Endothelial cell of umbilical vein (primary cell): ENCODE measurements around the gene C16orf78. TPM values are rescaled to one million over a fixed set of nuclear protein-coding genes. Genes with fewer than 3 reads are reported as not detected.

Experiments
- BruUV-seq: library from RNA; stranded (reverse); fragments of 400-500 nt; replicated peaks from 2 replicates; lab custom pipeline; 2021; lab: Mats Ljungman, UMichigan
- CTCF ChIA-PET: fragments of 300-600, 350-600 bp; sonication (Branson Sonifier 250); formaldehyde crosslinking; loops from one replicate; lab custom pipeline; 2021; ENCODE audit warnings: antibody characterized with exemption, inconsistent platforms; lab: Charles Lee
- POLR2A ChIA-PET: fragments of 300-600, 350-600 bp; sonication (Branson Sonifier 250); formaldehyde crosslinking; loops from one replicate; lab custom pipeline; 2021; ENCODE audit warnings: antibody characterized with exemption, inconsistent platforms; lab: Charles Lee
- DNase-seq: peaks from one replicate; pipeline ENCODE4 v3.0.0-alpha.2; 2011; ENCODE audit warnings: low read depth, low spot score
- FAIRE-seq: peaks from 2 replicates; lab custom pipeline; 2011; peaks lifted over from hg19 to GRCh38; lab: Jason Lieb, UNC
- H2AFZ ChIP-seq: 2 replicates; pipeline ENCODE4 v1.6.0; 2012; ENCODE audit warnings: low read depth, low read length, control low read depth, inconsistent platforms
- H3K27ac ChIP-seq: 2 replicates; pipeline ENCODE4 v1.5.1; 2011; ENCODE audit warnings: low read depth, mild to moderate bottlenecking, control low read depth, low read length, moderate library complexity; ENCODE audit not compliant: insufficient read depth
- H3K27me3 ChIP-seq, 2 experiments: 2 replicates each; pipeline versions ENCODE4 v1.6.0 to v1.6.1; 2011; ENCODE audit warnings: low read length in 2 of 2, mixed read lengths in 1 of 2; ENCODE audit not compliant: control insufficient read depth in 2 of 2, insufficient read depth in 2 of 2
- H3K36me3 ChIP-seq, 2 experiments: 2 replicates in 1 of 2; 3 replicates in 1 of 2; pipeline ENCODE4 v1.5.1; 2011; ENCODE audit warnings: low read length in 2 of 2, mild to moderate bottlenecking in 1 of 2, moderate library complexity in 1 of 2; ENCODE audit not compliant: control insufficient read depth in 2 of 2, insufficient read depth in 2 of 2; ENCODE audit errors: extremely low read depth in 1 of 2
- H3K4me1 ChIP-seq: 3 replicates; pipeline ENCODE4 v1.5.1; 2011; ENCODE audit warnings: mild to moderate bottlenecking, low read length; ENCODE audit not compliant: control insufficient read depth, insufficient read depth; ENCODE audit errors: extremely low read depth
- H3K4me2 ChIP-seq: 2 replicates; pipeline ENCODE4 v1.6.1; 2011; ENCODE audit warnings: low read length, control low read depth, mixed read lengths; ENCODE audit not compliant: insufficient read depth
- H3K4me3 ChIP-seq, 3 experiments: fragments of 200-600 bp in 1 of 3; sonication (generic), shearing (Covaris generic) in 1 of 3; replicated peaks in 1 of 3; 2 replicates each; pipeline ENCODE4 v1.5.1; 2011 to 2016; ENCODE audit warnings: control low read depth in 3 of 3, low read length in 3 of 3, mild to moderate bottlenecking in 2 of 3, inconsistent platforms in 1 of 3, low read depth in 1 of 3, moderate library complexity in 1 of 3; ENCODE audit not compliant: insufficient read depth in 1 of 3
- H3K79me2 ChIP-seq: 2 replicates; pipeline ENCODE4 v1.6.0; 2012; ENCODE audit warnings: low read length, inconsistent platforms; ENCODE audit not compliant: control insufficient read depth, insufficient read depth
- H3K9ac ChIP-seq: replicated peaks from 2 replicates; pipeline ENCODE3; 2011; ENCODE audit warnings: low read length, control low read depth; ENCODE audit not compliant: insufficient read depth; ENCODE audit errors: extremely low read depth
- H3K9me1 ChIP-seq: replicated peaks from 3 replicates; pipeline ENCODE4 v1.6.0; 2011; ENCODE audit warnings: mild to moderate bottlenecking, low read length; ENCODE audit not compliant: control insufficient read depth, insufficient read depth; ENCODE audit errors: extremely low read depth
- H3K9me3 ChIP-seq: replicated peaks from 2 replicates; pipeline ENCODE4 v1.5.1; 2012; ENCODE audit warnings: low read length, inconsistent platforms; ENCODE audit not compliant: control insufficient read depth, insufficient read depth
- H4K20me1 ChIP-seq: replicated peaks from 2 replicates; pipeline ENCODE3; 2011; ENCODE audit warnings: mild to moderate bottlenecking, low read length; ENCODE audit not compliant: control insufficient read depth, insufficient read depth; ENCODE audit errors: extremely low read depth
- EZH2 ChIP-seq: IDR thresholded peaks from 2 replicates; pipeline ENCODE4 v1.6.1; 2012; ENCODE audit warnings: borderline replicate concordance, low read depth, mild to moderate bottlenecking, moderate library complexity, low read length, inconsistent platforms; ENCODE audit not compliant: severe bottlenecking
- FOS ChIP-seq: IDR thresholded peaks from 2 replicates; pipeline ENCODE4 v1.6.1; 2011; ENCODE audit warnings: mild to moderate bottlenecking, low read length, moderate library complexity, borderline replicate concordance; ENCODE audit not compliant: insufficient read depth
- GATA2 ChIP-seq: IDR thresholded peaks from 2 replicates; pipeline ENCODE4 v1.7.0; 2011; ENCODE audit warnings: low read depth, mild to moderate bottlenecking, moderate library complexity, mixed read lengths, low read length; ENCODE audit not compliant: insufficient read length, insufficient read depth
- JUN ChIP-seq: IDR thresholded peaks from 2 replicates; pipeline ENCODE4 v1.6.1; 2011; ENCODE audit warnings: borderline replicate concordance, low read depth; ENCODE audit not compliant: insufficient read length, insufficient read depth
- MYC ChIP-seq: IDR thresholded peaks from one replicate; pipeline ENCODE4 v1.6.1; 2011; ENCODE audit warnings: mild to moderate bottlenecking, low read depth, low read length
- POLR2A ChIP-seq: IDR thresholded peaks from 2 replicates; pipeline ENCODE4 v1.6.1; 2012; ENCODE audit warnings: low read depth, mild to moderate bottlenecking, control low read depth, low read length
- POLR2AphosphoS5 ChIP-seq: IDR thresholded peaks from 2 replicates; pipeline ENCODE4 v1.6.1; 2012; ENCODE audit warnings: low read depth, mild to moderate bottlenecking, control low read depth, low read length, moderate library complexity; ENCODE audit not compliant: insufficient read depth
- dilution Hi-C: fragments of 300-500 bp; cut with MboI; formaldehyde crosslinking; loops from one replicate; pipeline ENCODE4 v1.15.0; 2019; ENCODE audit warnings: low sequenced_read_pairs; ENCODE audit not compliant: extremely low pct_ligation_motif_present
- intact Hi-C: fragments of 100-400 bp; cut with micrococcal nuclease; formaldehyde crosslinking; loops from one replicate; pipeline ENCODE4 v1.10.0; 2022
- polyA plus RNA-seq, 4 experiments: library from polyadenylated mRNA; depleted of rRNA in 3 of 4; stranded (reverse) in 3 of 4; unstranded in 1 of 4; fragments of >200 nt; gene quantifications; 2 replicates each; pipeline versions ENCODE4 v1.2.1 to v1.2.3, GENCODE V29; 2011 to 2012; ENCODE audit warnings: missing spikeins in 1 of 4
- total RNA-seq: library from RNA; stranded (reverse); gene quantifications from 2 replicates; pipeline ENCODE4 v1.2.3, GENCODE V29; 2021
- TF ChIP-seq, protein P1 (sequence below), 2 donors: IDR thresholded peaks; 1 replicate in 1 of 2; 2 replicates in 1 of 2; pipeline ENCODE4 v1.5.1; 2011; ENCODE audit warnings: low read length in 2 of 2, mild to moderate bottlenecking in 2 of 2, moderate library complexity in 2 of 2, control low read depth in 1 of 2, inconsistent platforms in 1 of 2, low read depth in 1 of 2; ENCODE audit not compliant: insufficient read depth in 1 of 2; ENCODE audit errors: extremely low read depth in 1 of 2
- TF ChIP-seq, protein P2 (sequence below): IDR thresholded peaks from 2 replicates; pipeline ENCODE4 v1.6.1; 2011; ENCODE audit not compliant: insufficient read depth, insufficient read length

Gene C16orf78
- total and polyA plus RNA-seq, 2 donors (not counting 3 experiments of a cell fraction or from before 2014, with no cell fraction given) = not detected

DNA sequence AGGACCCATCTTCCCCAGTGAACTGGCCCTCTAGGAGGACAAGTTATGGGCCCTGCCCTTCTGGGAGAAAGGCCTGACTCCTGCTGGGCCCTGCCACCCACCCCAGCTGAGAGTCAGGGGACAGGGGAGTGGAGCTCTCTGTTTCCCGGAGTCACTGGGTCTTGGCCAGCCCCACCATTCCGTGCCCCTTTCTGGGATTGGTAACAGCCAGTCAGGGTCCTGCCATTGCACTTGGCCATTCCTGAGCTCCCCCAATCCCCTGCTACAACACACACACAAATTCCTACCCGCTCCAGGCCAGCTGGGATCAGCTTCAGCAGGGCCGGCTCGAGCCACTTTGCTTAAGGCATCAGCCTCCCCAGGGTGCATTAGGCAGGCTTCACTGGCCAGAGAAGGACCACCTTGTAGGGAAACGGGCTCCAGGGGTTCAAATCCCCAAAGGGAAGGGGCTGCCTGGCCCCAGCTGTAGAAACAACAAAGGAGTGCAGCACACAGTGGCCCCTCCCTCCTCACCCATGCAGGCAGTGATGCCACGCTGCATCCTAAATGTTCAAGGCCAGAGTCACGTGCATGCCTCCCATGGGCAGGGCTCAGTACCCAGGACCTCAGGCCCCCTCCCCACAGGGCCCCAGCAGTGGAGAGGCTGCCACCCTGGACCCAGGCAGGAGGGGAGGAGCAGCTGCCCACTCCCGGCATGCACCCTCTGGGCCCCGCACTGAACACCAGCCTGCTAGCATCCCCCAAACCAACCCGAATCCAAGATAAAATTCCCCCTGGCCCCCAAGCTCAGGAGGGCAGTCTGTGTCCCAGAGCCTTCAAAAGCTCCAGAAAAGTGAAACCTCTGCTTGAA is 37.7 kb downstream of the C16orf78 start:
- H3K9me3 ChIP-seq = no peaks in the 10 kb centered on the region
- H3K4me1 ChIP-seq = no peaks in the 10 kb centered on the region
- DNase-seq (no peak), FAIRE-seq (no peak)
- no peaks in the 10 kb centered on the region for H3K27me3 ChIP-seq
- POLR2A ChIA-PET = no interaction called here
- BruUV-seq = no TSS peak
- H3K9me1 ChIP-seq = no peaks in the 10 kb centered on the region
- no peaks in the 10 kb centered on the region for H3K36me3 ChIP-seq
- H3K9ac ChIP-seq = no peak overlapping the region
- H3K4me3 ChIP-seq = no peak overlapping the region
- no peaks in the 10 kb centered on the region for H4K20me1 ChIP-seq
- no peaks in the 10 kb centered on the region for H3K79me2 ChIP-seq
- dilution Hi-C loops = no loop called here
- TF ChIP-seq FOS (no peak), POLR2AphosphoS5 (no peak), EZH2 (no peak), POLR2A (no peak), MYC (no peak), JUN (no peak), GATA2 (no peak)
- TF ChIP-seq, protein P1, sequence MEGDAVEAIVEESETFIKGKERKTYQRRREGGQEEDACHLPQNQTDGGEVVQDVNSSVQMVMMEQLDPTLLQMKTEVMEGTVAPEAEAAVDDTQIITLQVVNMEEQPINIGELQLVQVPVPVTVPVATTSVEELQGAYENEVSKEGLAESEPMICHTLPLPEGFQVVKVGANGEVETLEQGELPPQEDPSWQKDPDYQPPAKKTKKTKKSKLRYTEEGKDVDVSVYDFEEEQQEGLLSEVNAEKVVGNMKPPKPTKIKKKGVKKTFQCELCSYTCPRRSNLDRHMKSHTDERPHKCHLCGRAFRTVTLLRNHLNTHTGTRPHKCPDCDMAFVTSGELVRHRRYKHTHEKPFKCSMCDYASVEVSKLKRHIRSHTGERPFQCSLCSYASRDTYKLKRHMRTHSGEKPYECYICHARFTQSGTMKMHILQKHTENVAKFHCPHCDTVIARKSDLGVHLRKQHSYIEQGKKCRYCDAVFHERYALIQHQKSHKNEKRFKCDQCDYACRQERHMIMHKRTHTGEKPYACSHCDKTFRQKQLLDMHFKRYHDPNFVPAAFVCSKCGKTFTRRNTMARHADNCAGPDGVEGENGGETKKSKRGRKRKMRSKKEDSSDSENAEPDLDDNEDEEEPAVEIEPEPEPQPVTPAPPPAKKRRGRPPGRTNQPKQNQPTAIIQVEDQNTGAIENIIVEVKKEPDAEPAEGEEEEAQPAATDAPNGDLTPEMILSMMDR (IDR thresholded peaks at IDR 0.05; ENCODE audit: extremely low read depth in 1 of 2, insufficient read depth in 1 of 2, low read depth in 1 of 2, low read length in 2 of 2) = no peak
- TF ChIP-seq, protein P2, sequence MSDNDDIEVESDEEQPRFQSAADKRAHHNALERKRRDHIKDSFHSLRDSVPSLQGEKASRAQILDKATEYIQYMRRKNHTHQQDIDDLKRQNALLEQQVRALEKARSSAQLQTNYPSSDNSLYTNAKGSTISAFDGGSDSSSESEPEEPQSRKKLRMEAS = no peak
- intact Hi-C loops = no loop called here
- CTCF ChIA-PET = no interaction called here
- no peak overlapping the region for H3K27ac ChIP-seq
- H2AFZ ChIP-seq = no peak overlapping the region
- no peak overlapping the region for H3K4me2 ChIP-seq
